ENCODE measurements around the gene ARHGEF17. TPM values are rescaled to one million over a fixed set of nuclear protein-coding genes. Genes with fewer than 3 reads are reported as not detected.
"Not testable (repeated sequence)": the region's sequence is repeated elsewhere in the genome, so short reads cannot be mapped to it uniquely, and the experiment has no call there.

Gene ARHGEF17
- total and polyA plus RNA-seq, 3 donors from 2014 or later: 29.4 to 58.5 (median 50.1) TPM

GRCh38 chr11:73272680-73273038 is 35.4 kb upstream of the ARHGEF17 start:
- no peaks in the 10 kb centered on the region for H3K36me3 ChIP-seq (ENCODE audit: low read depth, missing control alignments)
- intact Hi-C loops (cut with DNase I; ENCODE audit: low total_unique reads): no loop called here
- H3K9me3 ChIP-seq: no peaks in the 10 kb centered on the region
- H3K4me3 ChIP-seq: no peak overlapping the region
- TF ChIP-seq, protein P1, sequence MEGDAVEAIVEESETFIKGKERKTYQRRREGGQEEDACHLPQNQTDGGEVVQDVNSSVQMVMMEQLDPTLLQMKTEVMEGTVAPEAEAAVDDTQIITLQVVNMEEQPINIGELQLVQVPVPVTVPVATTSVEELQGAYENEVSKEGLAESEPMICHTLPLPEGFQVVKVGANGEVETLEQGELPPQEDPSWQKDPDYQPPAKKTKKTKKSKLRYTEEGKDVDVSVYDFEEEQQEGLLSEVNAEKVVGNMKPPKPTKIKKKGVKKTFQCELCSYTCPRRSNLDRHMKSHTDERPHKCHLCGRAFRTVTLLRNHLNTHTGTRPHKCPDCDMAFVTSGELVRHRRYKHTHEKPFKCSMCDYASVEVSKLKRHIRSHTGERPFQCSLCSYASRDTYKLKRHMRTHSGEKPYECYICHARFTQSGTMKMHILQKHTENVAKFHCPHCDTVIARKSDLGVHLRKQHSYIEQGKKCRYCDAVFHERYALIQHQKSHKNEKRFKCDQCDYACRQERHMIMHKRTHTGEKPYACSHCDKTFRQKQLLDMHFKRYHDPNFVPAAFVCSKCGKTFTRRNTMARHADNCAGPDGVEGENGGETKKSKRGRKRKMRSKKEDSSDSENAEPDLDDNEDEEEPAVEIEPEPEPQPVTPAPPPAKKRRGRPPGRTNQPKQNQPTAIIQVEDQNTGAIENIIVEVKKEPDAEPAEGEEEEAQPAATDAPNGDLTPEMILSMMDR (IDR thresholded peaks at IDR 0.05): no peak
- TF ChIP-seq POLR2A (IDR thresholded peaks at IDR 0.05): no peak
- no peaks in the 10 kb centered on the region for H3K4me1 ChIP-seq
- H3K27ac ChIP-seq: no peak overlapping the region
- H3K27me3 ChIP-seq: no peaks in the 10 kb centered on the region
- no peak for DNase-seq
- 95 to 100% methylated on average over 6 to 7 of the region's 7 CpGs for WGBS, 2 donors

- H3K9me3 ChIP-seq: no peaks in the 10 kb centered on the region
- TF ChIP-seq, protein P1 (IDR thresholded peaks at IDR 0.05): no peak
- TF ChIP-seq POLR2A (IDR thresholded peaks at IDR 0.05): no peak
These were observed 34.7 kb upstream of the ARHGEF17 start for GRCh38 chr11:73273222-73273895.

DNA sequence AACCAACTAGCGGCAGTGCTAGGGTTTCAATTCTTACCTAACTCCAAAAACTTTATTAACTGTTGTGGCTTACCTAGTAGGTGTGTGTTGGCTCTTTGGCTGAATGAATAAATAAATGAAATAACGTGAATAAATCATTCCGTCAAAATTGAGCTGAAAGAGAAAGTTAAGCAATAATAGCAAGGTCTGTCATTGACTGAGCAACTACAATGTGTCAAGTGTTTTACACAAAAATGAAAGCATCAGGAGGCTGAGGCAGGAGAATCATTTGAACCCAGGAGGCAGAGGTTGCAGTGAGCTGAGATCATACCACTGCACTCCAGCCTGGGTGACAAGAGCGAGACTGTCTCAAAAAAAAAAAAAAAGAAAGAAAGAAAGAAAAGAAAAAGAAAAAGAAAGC is 33.9 kb upstream of the ARHGEF17 start:
- 87 to 90% methylated on average over 4 of the region's 4 CpGs for WGBS, 2 donors
- intact Hi-C loops (cut with DNase I; ENCODE audit: low total_unique reads): not testable (repeated sequence)

More at GRCh38 chr11:73273222-73273895, 34.7 kb upstream of the ARHGEF17 start:
- no peak for DNase-seq
- Histone ChIP-seq H3K4me1 (no peaks in the 10 kb centered on the region), H3K36me3 (ENCODE audit: low read depth, missing control alignments) (no peaks in the 10 kb centered on the region), H3K27me3 (no peaks in the 10 kb centered on the region), H3K4me3 (no peak overlapping the region), H3K27ac (no peak overlapping the region)
- intact Hi-C loops (cut with DNase I; ENCODE audit: low total_unique reads): no loop called here
- WGBS, 2 donors: 44 to 57% methylated on average over 8 of the region's 8 CpGs

DNA sequence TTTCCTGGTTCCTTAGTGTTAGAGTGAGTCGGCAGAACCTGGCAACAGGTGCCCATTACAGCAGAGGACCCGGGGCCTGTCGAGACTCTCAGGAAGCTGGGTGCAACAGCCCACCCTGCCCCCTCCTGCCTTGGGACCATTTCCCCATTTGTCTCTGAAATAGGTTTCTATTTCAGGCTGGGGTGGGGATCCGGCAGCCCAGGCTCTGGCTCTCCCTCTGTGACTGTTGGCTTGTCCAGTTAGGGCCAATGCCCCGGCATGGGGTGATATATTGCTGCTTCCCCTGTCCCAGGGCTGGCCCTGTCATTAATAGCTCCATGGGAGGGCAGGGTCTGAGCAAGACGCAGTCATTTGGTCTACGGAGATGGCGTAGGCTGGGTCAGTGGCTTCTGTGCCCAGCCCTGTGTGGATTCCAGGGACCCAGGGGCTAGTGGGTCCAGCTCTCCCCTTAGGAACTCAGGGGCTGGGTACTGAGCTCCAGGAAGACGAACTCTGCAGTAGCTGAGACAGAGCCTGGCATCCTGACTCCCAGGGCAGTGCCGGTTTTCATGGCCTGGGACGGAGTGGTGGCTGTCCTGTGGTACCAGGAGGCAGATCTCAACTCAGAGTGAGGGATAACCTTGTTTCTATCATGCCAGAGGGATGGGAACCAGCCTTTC is 33.2 kb upstream of the ARHGEF17 start:
- H3K36me3 ChIP-seq (ENCODE audit: low read depth, missing control alignments): no peaks in the 10 kb centered on the region
- WGBS, 2 donors: 92 to 97% methylated on average over 9 to 11 of the region's 11 CpGs
- H3K27ac ChIP-seq: no peak overlapping the region
- no peak for TF ChIP-seq POLR2A (IDR thresholded peaks at IDR 0.05)
- TF ChIP-seq, protein P1 (IDR thresholded peaks at IDR 0.05): no peak
- no peaks in the 10 kb centered on the region for H3K4me1 ChIP-seq
- intact Hi-C loops (cut with DNase I; ENCODE audit: low total_unique reads): no loop called here
- no peaks in the 10 kb centered on the region for H3K27me3 ChIP-seq
- no peak for DNase-seq
- no peak overlapping the region for H3K4me3 ChIP-seq
- no peaks in the 10 kb centered on the region for H3K9me3 ChIP-seq

More for the DNA sequence above, 33.9 kb upstream of the ARHGEF17 start:
- H3K4me3 ChIP-seq; H3K36me3 ChIP-seq (ENCODE audit: low read depth, missing control alignments); H3K27me3 ChIP-seq; H3K9me3 ChIP-seq; H3K27ac ChIP-seq; DNase-seq; H3K4me1 ChIP-seq: not testable (repeated sequence)

GRCh38 chr11:73275381-73275750 is 32.7 kb upstream of the ARHGEF17 start:
- no peaks in the 10 kb centered on the region for H3K36me3 ChIP-seq (ENCODE audit: low read depth, missing control alignments)
- intact Hi-C loops (cut with DNase I; ENCODE audit: low total_unique reads): no loop called here
- H3K27ac ChIP-seq: no peak overlapping the region
- no peaks in the 10 kb centered on the region for H3K27me3 ChIP-seq
- no peaks in the 10 kb centered on the region for H3K9me3 ChIP-seq
- H3K4me3 ChIP-seq: no peak overlapping the region
- H3K4me1 ChIP-seq: no peaks in the 10 kb centered on the region
- 83 to 93% methylated on average over 3 to 4 of the region's 4 CpGs for WGBS, 2 donors
- no peak for DNase-seq
- TF ChIP-seq, protein P1 (IDR thresholded peaks at IDR 0.05): no peak
- TF ChIP-seq POLR2A (IDR thresholded peaks at IDR 0.05): no peak

Measured in testis (tissue), 3 donors.